Measurements from ENCODE around the gene NEK6.

GRCh38 chr9:124355941-124356744 is 98.4 kb downstream of the NEK6 start:
- no peak for TF ChIP-seq CTCF (IDR thresholded peaks at IDR 0.05)
- TF ChIP-seq POLR2A (IDR thresholded peaks at IDR 0.05) = no peak

Data from adrenal gland (tissue), 5 donors.